Prostate gland (tissue), 2 donors: ENCODE data around the gene TSPAN31.

Experiments used
- CTCF ChIP-seq, 4 experiments: fragments of 200-600 bp in 2 of 4; fragments of 450-650 bp in 2 of 4; sonication (generic) in 2 of 4; IDR thresholded peaks; 1 replicate in 3 of 4; 2 replicates in 1 of 4; pipeline ENCODE4 v1.5.1; 2016 to 2019; ENCODE audit warnings: antibody characterized with exemption in 4 of 4, mild to moderate bottlenecking in 2 of 4, moderate library complexity in 2 of 4
- POLR2AphosphoS5 ChIP-seq: sonication (generic); formaldehyde crosslinking; IDR thresholded peaks from one replicate; pipeline ENCODE4 v1.6.1; 2017; ENCODE audit warnings: antibody characterized with exemption

- no peak for TF ChIP-seq CTCF (IDR thresholded peaks at IDR 0.05)
- TF ChIP-seq POLR2AphosphoS5 = no peak
Observed at GRCh38 chr12:57797933-57798332, 53.1 kb downstream of the TSPAN31 start.
